Activated CD4-positive, alpha-beta T cell treated with anti-CD3 and anti-CD28 coated beads, Interleukin-2, amount 50 U/mL, for 16 hours (primary cell): ENCODE data around the gene RBBP6.
"Not testable (repeated sequence)": the region's sequence is repeated elsewhere in the genome, so short reads cannot be mapped to it uniquely, and the experiment has no call there.

Experiments used
- DNase-seq: peaks from one replicate; pipeline ENCODE4 v3.0.0-alpha.2; 2020

RBBP6 gene, protein sequence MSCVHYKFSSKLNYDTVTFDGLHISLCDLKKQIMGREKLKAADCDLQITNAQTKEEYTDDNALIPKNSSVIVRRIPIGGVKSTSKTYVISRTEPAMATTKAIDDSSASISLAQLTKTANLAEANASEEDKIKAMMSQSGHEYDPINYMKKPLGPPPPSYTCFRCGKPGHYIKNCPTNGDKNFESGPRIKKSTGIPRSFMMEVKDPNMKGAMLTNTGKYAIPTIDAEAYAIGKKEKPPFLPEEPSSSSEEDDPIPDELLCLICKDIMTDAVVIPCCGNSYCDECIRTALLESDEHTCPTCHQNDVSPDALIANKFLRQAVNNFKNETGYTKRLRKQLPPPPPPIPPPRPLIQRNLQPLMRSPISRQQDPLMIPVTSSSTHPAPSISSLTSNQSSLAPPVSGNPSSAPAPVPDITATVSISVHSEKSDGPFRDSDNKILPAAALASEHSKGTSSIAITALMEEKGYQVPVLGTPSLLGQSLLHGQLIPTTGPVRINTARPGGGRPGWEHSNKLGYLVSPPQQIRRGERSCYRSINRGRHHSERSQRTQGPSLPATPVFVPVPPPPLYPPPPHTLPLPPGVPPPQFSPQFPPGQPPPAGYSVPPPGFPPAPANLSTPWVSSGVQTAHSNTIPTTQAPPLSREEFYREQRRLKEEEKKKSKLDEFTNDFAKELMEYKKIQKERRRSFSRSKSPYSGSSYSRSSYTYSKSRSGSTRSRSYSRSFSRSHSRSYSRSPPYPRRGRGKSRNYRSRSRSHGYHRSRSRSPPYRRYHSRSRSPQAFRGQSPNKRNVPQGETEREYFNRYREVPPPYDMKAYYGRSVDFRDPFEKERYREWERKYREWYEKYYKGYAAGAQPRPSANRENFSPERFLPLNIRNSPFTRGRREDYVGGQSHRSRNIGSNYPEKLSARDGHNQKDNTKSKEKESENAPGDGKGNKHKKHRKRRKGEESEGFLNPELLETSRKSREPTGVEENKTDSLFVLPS (N-terminal part only)

DNA sequence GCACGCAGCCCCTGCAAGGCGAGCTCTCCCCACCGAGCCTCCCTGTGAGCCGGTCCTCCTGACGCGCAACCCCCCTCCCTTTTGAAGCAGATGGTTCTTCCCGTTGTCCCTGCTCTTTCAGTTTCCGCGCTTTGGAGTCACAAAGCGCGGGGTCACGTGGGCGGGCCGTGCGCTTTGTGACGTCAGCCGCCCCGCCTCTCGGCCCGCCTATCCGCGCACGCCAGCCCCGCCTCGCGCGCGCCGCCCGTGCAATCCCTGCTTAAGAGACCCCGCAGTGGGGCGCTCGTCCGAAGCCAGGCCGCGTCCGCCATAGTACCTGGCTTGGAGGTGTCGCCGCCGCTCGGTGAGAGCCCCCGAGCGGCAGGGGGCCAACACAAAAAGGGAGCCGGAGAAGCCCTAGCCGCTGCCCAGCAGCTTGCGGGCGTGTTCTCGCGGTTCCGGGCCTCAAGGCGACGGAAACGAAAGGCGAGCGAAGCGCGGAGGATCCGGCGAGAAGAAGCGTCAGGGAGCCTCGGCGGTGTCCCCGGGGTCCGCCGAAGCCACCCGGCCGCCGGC is at the start of gene RBBP6:
TSS of gene RBBP6 (plus strand) at position 272 of the 555 bp plus-strand sequence. CDS start 1,061 bp downstream, outside the sequence.
- peak; percentile 95 for DNase-seq

DNA sequence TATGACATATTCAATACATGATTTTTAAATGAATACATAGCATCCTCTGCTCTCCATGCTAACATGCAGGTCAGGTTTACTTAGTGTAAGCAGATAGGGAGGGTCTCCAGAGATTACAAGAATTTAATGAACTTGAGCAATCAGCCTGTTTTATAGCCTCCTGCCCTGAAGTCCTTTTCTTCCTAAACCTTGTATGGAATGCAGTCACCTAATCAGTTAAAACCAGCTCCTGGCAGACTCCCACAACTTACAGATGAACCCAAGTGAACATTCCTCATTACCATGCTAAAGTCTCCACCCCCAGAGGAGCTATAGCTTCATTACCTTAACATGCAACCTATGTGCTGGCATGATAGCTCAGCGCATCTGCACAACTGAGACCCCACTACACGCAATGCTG is 48.5 kb upstream of the RBBP6 start:
- no peak for DNase-seq

DNA sequence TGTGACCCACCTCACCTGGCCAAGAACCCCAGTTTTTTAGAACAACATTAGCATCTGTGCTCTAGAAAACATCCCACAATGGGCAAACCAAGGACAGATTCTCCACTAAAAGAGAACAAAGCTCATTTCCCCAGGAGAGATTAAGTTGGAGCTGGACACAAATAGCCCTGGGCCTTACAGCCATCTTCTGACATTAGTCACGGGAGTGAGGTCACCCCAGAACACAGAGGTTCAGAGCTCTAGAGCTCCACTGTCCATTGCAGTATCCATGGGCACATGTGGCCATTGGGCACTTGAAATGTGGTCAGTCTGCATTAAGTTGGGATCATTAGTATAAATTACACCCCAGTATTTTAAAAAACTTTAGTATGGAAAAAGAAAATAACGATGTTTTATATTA is 47.6 kb upstream of the RBBP6 start:
- DNase-seq = no peak

DNA sequence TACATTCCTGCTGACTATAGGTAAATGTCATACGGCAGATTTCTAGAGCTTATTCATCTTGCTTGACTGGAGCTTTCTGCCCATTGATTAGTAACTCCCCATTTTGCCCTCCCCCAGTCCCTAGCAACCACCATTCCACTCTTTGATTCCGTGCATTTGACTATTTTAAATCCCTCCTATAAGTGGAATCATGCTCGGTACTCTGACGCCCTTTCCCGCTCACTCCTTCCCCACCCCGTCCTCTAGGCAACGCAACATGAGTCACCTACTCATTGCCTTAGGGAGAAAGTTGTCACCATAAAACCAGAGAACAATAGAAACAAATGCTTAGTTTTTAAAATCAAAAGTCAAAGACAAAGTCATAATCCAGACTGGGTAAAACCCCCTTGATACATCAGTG is 45.5 kb upstream of the RBBP6 start:
- no peak for DNase-seq

DNA sequence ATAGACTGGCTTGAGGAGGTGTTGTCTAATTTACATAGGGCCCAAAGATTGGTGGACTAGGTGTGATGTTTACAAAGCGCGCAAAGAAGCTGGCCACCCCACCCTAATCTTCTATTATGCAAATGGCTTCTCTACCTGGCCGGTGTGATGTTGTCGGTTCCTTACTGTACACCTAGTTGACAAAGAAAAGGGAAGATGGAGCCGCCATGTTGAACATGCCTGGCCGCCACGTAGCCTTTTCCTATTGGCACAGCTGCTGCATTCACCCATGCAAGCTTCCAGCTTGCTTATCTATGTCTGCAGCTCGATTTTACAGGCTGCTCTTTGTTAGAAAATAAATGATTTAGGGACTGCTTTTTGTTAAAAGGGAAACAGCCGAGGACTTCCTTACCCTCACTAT is 44.2 kb upstream of the RBBP6 start:
- DNase-seq = not testable (repeated sequence)

DNA sequence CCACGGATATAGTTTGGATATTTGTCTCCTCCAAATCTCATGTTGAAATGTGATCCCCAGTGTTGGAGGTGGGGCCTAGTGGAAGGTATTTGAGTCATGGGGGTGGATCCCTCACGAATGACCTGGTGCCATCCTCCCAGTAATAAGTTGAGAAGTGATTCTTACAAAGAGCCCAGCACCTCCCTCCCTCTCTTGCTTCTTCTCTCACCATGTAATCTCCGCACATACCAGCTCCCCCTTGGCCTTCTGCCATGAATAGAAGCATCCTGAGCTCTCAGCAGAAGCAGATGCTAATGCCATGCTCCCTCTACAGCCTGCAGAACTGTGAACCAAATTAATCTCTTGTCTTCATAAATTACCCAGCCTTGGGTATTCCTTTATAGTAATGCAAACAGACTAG is 41.9 kb upstream of the RBBP6 start:
- DNase-seq = no peak

DNA sequence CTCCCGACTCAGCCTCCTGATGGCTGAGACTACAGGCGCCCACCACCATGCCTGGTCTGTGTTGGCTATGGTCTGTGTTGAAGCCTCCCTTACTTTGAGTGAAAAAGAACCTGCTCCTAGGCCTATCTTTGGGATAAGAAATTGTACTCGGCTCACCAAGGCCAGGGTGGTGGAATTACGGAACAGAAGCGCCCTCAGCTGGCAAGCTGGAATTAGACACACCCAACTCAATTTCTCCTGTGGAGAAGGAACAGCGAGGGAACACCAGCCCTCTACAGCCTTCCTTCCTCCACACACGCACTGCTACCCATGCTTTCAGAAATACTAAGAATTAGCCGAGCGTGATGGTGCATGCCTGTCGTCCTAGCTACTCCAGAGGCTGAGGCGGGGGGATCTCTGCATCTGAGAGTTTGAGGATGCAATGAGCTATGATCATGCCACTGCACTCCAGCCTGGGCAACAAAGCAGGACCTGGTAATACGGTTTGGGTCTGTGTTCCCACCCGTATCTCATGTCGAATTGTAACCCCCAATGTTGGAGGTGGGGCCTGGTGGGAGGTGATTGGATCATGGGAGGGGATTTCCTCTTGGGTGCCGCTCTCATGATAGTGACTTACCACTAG is 40.1 kb upstream of the RBBP6 start:
- DNase-seq = peak; percentile 25

DNA sequence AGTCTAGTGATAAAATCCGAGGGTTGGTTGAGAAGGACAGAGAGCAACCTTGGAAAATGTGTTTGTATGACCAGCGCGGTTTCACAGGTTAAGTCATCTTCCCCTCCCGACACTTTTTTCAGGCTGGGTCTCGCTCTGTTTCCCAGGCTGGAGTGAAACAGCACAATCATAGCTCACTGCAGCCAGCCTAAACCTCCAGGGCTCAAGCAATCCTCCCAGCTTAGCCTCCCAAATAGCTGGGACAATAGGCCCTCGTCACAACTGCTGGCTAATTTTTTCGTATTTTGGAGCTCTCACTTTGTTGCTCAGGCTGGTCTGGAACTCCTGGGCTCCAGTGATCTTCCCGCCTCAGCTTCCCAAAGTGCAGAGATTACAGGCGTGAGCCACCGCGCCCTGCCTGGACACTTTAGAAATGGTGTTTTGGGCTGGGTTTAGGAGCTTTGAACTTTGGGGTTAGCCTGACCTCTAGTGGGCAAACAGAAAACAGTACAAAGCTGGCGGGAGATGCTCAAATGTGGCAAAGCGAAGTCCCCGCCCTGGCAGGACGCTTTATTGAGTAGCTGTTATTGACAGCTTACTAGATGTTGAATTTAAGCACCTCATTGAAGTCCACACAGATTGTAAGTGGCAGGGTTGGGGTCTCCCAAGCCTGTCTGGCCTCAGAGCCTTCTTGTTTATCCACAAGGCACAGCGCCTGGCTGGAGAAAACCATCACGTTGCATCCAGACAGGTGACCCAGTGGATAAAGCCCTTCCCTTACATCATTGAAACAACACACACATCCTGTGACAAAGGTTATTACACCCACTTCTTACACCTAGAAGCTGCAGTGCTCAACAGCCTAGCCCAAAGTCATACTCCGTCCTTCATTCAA is 34.7 kb upstream of the RBBP6 start:
- peak; percentile 75 for DNase-seq

DNA sequence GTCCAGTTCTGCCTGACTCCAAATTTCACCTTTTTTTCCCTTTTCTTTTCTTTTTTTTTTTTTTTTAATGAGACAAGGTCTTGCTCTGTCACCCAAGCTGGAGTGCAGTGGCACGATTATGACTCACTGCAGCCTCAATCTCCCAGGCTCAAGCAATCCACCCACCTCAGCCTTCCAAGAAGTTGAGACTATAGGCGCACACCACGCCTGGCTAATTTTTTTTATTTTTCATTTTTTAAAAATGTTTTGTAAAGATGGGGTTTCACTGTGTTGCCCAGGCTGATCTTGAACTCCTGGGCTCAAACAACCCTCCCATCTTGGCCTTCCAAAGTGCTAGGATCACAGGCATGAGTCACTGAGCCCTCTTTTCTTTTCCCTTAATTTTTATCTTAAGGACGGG is 33.4 kb upstream of the RBBP6 start:
- no peak for DNase-seq

DNA sequence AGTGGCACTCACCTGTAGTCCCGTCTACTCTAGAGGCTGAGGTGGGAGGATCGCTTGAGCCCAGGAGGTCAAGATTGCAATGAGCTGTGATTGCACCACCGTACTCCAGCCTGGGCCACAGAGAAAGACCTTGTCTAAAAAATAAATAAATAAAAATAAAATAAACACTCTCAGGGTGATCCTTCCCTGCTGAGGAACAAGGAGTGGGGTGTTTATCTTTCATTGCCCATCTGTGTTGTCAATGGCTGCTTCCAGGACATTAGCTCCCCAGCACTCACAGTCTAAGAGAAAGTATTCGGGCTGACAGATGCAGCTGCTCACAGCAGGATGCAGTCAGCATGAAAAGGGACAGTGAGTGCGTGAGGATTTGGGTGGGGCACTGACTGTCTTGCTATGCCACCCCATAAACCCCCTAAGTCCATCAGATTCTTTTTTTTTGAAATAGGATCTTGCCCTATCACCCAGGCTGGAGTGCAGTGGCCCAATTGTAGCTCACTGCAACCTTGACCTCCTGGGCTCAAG is 31.3 kb upstream of the RBBP6 start:
- no peak for DNase-seq

DNA sequence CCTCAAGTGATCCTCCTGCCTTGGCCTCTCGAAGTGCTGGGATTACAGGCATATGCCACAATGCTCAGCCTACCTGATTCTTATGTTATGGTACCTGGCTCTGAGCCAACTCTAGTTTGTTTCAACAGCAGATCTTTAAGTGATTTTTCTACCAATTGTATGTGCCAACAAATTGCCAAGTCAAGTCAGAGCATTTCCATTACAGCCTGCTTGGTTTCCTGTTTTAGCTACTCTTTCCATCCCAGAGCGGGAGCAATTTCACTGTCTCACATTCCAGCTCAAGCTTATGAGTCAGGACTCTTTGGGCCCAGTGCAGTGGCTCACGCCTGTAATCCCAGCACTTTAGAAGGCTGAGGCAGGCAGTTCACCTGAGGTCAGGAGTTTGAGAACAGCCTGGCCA is 30.8 kb upstream of the RBBP6 start:
- DNase-seq = no peak

DNA sequence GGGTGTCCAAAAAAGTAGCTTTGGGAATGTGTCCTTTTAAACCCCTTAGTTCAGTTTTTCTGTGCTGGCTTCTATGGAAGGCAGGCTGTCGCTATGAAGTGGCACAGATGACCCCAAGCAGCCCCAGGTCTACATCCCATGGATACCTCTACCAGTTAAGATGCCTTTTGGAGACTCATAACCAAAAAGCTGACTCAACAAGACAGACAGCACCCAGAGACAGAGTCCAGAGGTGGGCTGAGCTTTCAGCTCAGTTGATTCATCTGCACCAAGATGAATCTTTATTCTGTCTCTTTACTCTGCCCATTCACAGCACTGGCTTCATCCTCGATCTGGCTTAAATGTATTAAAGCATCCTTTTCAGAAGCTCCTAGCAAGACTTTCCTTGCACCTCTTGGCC is 29.8 kb upstream of the RBBP6 start:
- no peak for DNase-seq

DNA sequence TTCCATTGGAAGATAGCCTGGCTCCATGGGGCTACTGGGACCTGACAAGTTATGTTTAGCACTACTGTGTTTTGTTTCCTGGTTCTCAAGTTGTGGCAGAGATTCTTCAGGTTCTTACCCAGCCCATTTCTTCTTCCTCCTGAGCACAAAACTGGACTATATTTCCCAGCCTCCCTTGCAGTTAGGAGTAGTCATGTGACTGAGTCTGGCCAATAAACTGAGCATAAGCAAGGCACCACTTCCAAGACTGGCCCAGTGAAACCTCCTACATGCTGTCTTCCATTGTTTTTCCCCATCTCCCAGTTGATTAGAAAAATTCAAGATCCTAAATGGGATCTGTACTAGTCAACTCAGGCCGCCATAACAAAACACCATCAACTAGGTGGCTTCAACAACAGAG is 28.2 kb upstream of the RBBP6 start:
- DNase-seq = no peak

DNA sequence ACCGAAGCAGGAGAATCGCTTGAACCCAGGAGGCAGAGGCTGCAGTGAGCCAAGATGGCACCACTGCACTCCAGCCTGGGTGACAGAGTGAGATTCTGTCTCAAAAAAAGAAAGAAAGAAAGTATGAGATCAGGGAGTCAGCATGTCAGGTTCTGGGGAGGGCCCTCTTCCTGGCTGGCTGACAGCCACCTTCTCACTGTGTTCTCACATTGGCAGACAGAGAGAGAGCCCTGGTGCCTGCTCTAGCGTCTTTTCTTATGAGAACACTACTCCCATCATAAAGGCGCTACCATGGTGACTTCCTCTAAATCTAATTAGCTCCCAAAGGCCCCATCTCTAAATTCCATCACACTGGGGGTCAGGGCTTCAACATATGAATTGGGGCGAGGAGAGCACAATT is 27.6 kb upstream of the RBBP6 start:
- no peak for DNase-seq

DNA sequence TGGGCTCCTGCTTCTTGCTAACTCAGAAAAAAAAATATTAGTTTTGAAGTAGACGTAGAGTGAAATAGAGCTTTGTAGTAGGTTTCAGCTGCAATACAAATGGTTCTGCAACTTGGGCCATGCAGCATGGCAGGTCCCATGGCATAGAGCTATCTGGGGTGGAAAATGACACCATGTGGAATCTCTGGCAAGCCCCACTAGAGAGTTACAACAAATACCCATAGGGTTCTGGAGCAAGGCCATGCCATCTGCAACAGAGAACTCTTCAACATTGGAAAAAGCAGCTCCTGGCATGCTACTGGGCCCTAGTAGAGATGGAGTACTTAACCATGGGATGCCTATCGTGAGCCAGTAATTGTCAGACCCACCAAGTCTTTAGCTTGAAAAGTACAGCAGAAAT is 25.3 kb upstream of the RBBP6 start:
- DNase-seq = no peak

DNA sequence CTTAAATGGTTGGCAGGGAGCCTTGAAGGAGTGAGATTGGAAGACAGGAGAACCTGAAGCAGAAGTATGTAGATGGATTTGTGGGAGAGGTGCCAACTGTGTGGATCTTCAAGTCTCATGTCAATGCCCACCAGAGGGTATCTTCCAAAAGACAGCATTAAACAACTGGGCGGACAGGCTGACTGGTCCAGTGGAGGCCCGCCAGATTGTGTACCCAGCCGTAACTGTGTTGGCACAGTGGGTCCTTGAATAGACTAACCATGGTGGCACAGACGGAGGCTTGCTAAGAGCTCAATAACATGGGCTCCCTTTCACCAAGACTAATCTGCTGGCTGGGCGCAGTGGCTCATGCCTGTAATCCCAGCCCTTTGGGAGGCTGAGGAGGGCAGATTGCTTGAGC is 24.2 kb upstream of the RBBP6 start:
- DNase-seq = no peak

DNA sequence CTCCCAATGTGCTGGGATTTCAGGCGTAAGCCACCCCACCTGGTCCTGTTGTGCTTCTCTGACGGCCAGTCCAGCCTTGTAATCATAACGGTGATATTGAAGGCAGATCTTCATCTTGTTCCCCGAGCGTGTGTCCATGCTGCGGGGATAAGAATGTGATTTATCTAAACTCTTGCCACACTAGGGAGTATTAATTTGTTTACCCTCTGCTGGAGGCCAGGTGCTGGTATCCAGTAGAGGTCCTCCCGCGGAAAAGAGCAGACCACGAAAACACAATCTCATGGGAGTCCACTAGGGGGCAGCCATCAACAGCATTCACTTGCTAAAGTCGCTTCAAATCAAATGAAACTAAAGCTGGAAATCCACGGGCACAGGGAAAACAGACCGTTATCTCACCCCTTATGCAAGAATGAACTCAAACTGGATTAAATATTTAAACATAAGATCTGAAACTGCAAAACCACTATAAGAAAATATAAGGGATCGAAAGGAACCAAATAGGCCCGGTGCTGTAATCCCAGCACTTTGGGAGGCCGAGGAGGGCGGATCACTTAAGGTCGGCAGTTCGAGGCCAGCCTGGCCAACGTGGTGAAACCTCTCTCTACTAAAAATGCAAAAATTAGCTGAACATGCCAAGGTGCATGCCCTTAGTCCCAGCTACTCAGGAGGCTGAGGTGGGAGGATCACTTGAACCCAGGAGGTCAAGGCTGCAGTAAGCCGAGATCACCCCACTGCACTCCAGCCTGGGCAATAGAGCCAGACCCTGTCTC is 22.3 kb upstream of the RBBP6 start:
- DNase-seq = peak; percentile 80

DNA sequence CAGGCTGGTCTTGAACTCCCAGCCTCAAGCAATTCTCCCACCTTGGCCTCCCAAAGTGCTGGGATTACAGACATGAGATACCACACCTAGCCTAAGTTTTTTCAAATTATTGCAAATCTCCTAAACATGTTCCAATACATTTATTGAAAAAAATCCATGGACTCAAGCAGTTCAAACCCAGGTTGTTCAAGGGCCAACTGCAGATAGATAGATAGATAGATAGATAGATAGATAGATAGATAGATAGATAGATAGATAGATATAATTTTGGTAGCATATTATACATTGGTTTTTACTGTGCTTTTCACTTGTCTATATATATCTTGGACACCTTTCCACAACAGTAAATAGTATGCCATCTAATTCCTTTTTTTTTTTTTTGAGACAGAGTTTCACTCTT is 20.9 kb upstream of the RBBP6 start:
- DNase-seq = no peak

DNA sequence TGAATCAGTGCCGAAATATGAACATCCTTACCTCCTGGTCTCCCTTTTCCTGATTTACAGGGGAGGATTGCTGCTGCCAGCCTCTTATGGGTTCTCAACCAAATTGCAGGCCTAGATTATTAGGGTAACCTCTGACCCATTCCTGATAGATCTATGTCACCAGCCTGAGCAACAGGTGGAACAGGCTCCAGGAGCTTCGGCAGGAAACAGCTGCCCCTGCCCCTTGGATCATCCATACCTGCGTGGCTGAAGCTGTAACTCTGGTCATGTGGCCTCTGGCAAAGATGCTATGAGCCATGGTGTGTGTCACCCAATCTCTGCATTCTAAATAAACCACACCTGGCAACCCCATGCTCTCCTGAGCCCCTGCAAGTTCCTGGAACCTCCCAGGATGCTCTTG is 18.4 kb upstream of the RBBP6 start:
- no peak for DNase-seq

DNA sequence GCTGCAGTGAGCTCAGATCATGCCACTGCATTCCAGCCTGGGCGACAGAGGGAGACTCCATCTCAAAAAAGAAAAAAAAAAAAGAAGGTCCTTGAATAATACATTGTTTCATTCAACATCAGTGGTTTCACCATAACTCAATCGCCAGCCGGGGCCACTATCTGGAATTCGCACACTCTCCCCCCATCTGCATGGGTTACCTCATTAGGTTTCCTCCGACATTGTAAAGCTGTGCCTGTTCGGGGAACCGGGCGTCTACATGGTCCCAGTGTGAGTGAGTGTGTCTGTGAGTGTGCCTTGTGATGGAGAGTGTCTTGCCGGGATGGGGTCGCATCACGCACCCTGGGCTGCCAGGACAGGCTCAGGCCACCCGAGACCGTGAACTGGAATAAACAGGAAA is 16.6 kb upstream of the RBBP6 start:
- no peak for DNase-seq

DNA sequence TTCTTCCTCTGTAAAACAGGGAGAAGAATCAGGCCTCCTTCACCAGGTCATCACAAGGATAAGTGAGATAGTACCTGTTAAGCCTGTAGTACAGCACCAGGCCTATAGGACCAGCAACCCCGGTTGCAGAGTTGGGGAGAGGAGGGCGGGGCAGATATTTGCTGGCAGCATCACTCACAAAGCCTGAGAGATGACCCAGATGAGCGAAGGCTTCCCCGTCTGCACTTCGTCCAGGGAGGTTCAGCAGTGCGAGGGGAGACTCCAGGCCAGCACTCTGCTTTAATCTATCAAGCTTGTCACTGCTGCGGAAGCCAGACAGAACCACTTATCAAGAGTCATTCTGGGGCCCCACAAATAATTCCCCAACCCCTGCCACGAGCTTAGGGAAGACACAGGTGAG is 15.8 kb upstream of the RBBP6 start:
- no peak for DNase-seq
